K562 treated with DMSO at 1 percent for 12 hours (cell line): ENCODE results near the gene OR10Z1. TPM values are rescaled to one million over a fixed set of nuclear protein-coding genes. Genes with fewer than 3 reads are reported as not detected.

Experiments used
- total RNA-seq: library from RNA; unstranded; fragments of 300-600 nt; gene quantifications from 2 replicates; pipeline ENCODE4 v1.2.3, GENCODE V29; 2022; ENCODE audit not compliant: insufficient read depth

Gene OR10Z1, protein sequence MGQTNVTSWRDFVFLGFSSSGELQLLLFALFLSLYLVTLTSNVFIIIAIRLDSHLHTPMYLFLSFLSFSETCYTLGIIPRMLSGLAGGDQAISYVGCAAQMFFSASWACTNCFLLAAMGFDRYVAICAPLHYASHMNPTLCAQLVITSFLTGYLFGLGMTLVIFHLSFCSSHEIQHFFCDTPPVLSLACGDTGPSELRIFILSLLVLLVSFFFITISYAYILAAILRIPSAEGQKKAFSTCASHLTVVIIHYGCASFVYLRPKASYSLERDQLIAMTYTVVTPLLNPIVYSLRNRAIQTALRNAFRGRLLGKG
- not detected in 2 replicates for total RNA-seq

DNA sequence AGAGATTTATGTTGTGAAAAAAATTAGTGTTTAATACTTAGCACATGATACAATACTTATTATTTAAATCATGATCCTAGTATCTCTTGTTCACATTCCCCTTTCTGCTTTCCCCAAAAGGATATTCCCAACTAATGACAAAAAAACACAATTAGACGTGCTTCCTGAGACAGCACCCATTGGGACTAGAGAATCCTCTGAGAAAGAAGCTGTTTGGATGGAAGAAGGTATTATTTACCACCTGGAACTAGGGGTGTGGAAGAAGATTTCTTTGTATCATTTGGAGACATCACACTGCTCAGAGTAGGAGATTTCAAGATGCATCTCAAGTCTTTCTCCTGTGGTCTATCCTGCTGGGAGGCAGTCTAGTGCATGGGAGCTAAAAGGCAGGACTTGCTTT, at the start of gene OR10Z1:
Gene OR10Z1, plus strand, starts transcription at position 301 of the 400 bp plus-strand sequence. CDS start 1,171 bp downstream, outside the sequence.

DNA sequence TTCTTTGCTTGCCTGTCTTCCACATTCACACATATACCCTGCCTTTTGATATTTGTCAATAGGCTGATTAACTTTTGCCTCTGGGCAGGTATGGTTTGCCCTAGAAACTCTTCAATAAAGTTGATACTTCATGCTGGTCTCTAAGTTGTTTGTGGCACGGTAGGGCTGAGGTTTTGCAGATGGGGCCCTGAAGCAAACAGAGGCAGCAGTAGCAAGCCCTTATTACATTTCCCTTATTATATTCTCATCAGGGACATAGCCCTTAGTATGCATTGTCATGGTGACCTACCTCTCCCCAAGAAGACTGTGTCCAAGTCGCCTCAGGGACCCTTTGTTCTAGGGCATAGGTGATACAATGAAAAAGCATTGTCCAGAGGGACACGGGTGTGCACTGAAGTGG, 34.6 kb upstream of the OR10Z1 start, which contains the start of gene OR6P1:
Gene OR6P1, minus strand, starts transcription at position 101 of the 400 bp plus-strand sequence. CDS start 6,976 bp downstream, outside the sequence.

DNA sequence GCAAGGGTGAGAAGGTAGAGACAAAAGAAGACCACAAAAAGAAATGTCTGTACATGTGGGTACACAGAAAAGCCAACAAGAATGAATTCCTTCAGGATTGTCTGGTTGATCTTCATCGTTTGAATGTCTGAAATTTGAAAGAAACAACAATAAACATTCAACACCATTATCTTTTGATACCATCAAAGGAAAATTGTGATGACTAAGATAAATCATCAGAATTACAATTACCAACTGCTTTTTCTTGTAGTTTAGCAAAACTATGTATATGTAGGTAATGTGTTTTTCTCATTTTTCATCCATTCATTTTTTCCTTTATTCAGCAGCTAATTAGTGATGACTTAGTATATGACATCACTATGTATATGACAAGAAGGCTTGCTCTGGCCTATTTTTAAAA, 25.3 kb upstream of the OR10Z1 start, which contains the start of gene OR10X1:
Gene OR10X1, minus strand, starts transcription at position 167 of the 400 bp plus-strand sequence. Its CDS starts 0 bp downstream, at position 167.

Other genes with a start within 250 kb of the OR10Z1 start
- gene OR10T2, start 205.8 kb upstream of the OR10Z1 start, total RNA-seq = not detected in 2 replicates
- gene OR10K2, start 179.0 kb upstream of the OR10Z1 start, total RNA-seq = not detected in 2 replicates
- not detected in 2 replicates for gene OR10K1, start 143.4 kb upstream of the OR10Z1 start, total RNA-seq
- not detected in 2 replicates for gene OR10R2, start 133.0 kb upstream of the OR10Z1 start, total RNA-seq
- gene OR6Y1, start 50.9 kb upstream of the OR10Z1 start, total RNA-seq = not detected in 2 replicates
- not detected in 2 replicates for gene OR6P1, start 34.7 kb upstream of the OR10Z1 start, total RNA-seq
- not detected in 2 replicates for gene OR10X1, start 25.4 kb upstream of the OR10Z1 start, total RNA-seq
- gene SPTA1, start 81.4 kb downstream of the OR10Z1 start, total RNA-seq = 10.0 and 15.3 TPM in 2 replicates
- gene OR6K2, start 95.4 kb downstream of the OR10Z1 start, total RNA-seq = not detected in 2 replicates
- not detected in 2 replicates for gene OR6K3, start 115.5 kb downstream of the OR10Z1 start, total RNA-seq
- gene OR6K6, start 149.5 kb downstream of the OR10Z1 start, total RNA-seq = not detected in 2 replicates
- 0.54 TPM in 1 of 2 replicates, not detected in the other for gene OR6N1, start 166.9 kb downstream of the OR10Z1 start, total RNA-seq
- gene OR6N2, start 175.9 kb downstream of the OR10Z1 start, total RNA-seq = not detected in 2 replicates
- gene MNDA, start 226.1 kb downstream of the OR10Z1 start, total RNA-seq = not detected in 2 replicates